ENCODE data around the gene TMEM132D.

The TMEM132D gene

DNA sequence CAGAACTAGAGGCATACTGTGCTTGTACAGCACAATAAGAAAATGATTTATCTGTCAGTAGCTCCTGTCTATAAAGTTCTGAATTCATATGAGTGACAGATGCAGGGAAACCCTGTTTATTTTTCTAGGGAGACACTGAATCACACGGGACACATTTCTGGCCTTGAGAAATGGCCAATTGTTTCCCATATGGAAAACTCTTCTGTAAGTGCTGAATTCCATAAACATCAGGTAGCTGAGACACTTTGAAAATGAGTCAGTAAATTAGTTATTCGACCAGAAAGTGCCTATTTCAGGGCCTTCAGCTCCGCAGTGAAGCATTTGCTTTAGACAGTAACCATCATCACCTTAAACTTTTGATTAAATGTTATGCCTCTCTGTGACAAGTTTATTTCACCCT lies 184.4 kb downstream of the TMEM132D start:
- DNase-seq = no peak

DNA sequence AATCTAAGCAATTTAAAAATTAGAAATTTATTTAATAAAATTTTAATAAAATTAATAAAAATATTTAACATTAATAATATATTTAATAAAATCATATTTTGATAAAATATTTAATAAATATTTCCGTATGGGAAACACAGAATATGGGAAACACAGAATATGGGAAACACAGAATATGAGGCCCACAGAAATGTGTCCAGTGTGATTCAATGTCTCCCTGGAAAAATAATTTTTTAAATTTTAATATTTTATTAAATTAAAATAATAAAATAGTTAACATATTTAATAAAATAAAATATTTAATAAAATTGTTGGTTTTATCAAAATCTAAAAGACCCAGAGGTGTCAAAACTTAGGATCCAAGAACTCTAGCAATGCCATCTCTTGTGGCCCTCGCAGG lies 186.4 kb downstream of the TMEM132D start:
- DNase-seq = no peak

DNA sequence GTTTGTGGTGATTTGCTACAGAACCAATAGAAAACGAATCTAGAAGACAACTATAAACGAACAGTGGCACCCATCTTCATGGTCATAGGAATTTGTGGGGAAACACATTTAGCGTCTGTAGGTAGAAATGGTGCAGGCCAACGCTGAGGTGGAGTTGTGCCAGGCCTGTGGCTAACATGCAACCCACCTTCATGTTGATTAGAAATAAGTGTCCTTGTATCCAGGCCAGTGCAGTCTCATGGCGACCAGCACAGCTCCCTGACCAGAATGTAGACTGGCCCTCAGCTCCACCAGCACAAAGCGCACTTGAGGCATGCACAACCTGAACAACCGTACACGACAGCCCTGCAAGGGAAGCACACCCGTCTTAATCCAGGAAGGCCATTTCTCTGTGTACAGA lies 187.0 kb downstream of the TMEM132D start:
- DNase-seq = no peak

DNA sequence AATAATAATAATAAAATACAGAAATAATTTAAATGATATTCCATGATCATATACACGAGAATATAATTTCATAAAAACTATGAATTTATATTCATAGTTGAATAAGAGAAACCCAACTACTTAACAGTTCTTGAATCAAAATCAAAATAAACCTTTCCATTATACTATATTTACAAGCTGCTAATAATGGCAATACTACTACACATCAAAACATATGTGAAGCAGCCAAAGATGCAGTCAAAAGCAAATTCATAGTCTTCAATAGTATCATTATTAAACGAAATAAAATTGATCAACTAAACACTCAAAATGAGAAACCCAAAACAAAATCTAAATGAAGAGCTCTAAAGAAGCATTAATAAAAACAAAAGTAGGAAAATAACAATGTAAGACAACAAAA lies 197.1 kb downstream of the TMEM132D start:
- no peak for DNase-seq

DNA sequence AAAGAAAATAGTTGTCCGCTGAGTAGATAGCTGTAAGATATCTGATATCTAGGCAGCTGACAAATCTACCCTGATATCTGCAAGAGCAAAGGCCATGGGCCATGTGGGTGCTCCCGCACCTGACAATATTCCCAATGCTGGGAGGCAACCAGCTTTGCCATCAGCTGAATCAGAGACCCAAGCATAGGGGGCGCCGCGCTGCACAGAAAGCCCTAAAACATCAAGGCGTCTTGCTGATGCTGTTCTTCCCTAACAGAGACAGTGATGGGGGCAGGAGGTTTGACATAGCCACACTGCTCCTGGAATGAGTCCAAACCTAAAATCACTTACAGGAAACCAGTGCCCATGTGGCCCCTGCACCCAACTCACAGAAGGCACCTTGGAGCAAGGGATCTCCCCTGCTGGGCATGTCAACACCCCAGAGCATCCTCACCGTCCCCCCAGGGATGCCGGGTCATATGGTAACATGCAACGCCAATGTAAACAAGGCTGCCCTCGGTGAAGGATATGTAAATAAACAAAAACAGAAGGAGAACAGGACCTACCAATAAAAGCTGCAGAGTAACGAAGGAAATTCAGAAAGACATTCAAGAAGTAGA lies 199.5 kb downstream of the TMEM132D start:
- no peak for DNase-seq

DNA sequence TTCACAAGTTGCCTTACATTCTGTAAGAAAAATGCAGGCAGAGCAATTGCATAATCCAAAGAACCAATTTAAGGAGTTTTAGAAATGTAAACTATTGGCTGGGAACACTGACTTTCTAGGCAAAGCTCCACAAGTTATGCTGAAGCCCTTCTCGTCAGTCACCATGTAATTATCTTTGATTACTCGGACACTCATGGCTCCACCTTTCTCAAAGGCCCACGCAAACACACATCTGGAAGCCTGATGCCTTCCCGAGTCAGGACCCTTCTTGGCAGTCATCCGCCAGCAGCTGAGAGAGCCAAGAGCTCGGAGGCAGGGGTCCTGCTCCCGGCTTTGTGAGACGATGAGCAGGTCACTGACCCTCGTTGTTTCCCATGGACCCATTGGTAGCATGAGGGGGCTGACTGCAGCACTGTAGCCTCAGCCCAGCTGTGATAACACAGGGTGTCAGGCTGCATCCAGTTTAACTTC lies 202.2 kb downstream of the TMEM132D start:
- no peak for DNase-seq

DNA sequence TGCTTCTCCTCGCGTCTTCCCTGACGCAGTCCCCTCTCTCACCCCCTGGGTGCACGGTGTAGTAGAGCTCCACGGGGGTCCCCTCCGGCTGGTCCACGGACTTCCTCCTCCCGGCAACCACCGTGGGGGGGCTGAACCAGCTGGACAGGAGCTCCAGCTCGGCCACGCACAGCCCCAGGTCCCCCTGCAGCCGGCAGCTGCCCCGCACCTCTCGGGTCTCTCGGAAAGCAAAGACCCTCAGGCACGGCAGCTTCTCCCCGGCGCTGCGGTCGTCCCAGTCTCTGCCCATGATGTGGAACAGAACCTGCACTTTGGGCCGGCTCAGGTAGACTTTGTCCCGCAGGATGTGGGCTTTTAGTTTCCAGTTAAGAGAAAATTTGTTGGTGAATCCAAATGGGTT lies 203.8 kb downstream of the TMEM132D start:
- no peak for DNase-seq

DNA sequence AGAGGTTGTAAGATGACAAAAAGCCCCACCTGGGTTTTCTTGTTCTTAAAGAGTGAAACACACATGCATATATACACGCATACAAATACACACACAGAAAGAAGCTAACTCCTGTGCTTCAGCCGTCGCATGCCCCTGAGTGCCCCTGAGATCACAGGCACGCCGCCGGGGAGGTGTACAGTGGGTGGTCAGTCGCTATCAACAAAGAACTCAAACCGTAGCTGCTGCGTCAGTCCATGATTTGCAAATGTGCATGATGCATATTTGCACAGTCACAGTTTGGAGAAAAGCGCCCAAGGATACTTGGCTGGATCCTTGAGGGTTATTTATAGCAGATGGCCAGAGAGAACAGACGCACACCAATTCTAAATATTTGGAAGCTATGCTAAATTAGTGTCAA lies 206.9 kb downstream of the TMEM132D start:
- no peak for DNase-seq

DNA sequence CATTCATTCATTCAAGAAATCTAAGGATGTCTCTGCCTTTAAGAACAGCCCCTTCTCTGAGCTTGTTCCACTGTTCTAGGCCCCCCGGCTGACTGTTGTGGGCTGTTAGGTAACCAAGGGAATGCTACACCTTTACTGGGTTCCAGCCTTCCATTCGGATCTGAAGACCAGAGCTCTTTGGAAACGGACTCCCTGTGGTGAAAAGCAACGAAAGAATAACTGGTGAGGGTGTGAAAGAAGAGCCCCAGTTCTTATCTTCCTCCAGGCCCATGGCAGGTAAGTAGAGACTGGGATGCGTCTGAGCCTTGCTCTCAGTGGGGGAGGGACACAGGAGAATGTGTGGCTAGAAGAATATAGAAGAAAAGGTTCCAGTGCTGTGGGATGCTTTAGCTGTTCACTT lies 207.4 kb downstream of the TMEM132D start:
- no peak for DNase-seq

DNA sequence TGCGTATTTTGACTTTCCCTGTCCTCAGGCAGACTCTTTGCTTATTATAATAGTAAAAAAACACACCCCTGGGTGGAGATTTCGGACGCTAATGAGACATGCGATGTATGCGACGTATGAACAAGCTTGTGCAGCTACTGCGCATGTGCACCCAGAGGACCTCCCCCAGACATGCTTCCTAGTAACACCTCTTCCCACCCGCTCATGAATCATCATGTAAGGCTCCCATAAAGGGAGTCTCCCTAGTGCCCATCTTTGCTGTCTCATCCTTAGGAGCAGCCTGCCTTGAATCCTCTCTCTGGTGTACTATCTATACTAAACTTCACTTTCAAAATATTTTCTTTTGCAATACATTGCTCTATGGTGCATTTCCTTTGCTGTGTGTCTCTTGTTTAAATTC lies 210.1 kb downstream of the TMEM132D start:
- no peak for DNase-seq

DNA sequence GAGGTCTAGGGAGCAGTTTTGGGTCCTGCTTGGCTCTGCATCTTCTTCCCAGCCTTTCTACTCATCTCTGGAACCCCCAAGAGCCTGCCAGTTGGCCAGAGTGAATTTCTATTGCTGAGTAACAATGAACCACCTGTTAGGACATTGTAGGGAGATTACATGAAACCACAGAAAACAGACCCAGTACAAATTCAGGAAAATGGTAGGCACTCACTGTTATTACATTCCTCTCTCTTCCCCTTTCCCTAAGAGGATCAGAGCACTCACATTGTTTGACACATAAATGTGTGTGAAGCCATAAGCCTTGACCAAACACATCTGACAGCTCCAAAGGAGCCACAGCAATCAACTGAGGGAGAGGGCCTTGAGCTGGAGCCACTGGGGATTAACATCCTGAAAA lies 216.1 kb downstream of the TMEM132D start:
- no peak for DNase-seq

DNA sequence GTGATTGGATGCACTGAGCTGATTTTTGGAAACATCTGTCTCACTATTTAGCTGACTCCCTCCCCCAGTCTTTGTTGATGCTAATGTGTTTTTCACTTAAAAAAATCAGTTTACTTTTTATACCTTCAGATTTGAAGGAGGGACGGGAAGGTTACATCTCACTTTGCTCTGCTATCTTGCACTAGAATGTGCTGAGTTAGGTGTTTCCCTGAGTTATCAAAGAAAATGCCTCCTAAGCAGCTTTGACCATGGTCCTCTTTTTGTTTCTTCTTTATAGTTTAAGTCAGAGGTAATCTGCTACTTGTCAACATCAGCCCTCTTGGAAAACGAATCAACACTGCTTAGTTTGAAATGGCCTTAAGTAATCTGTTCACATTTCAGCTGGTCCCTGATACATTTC lies 222.0 kb downstream of the TMEM132D start:
- DNase-seq = no peak

DNA sequence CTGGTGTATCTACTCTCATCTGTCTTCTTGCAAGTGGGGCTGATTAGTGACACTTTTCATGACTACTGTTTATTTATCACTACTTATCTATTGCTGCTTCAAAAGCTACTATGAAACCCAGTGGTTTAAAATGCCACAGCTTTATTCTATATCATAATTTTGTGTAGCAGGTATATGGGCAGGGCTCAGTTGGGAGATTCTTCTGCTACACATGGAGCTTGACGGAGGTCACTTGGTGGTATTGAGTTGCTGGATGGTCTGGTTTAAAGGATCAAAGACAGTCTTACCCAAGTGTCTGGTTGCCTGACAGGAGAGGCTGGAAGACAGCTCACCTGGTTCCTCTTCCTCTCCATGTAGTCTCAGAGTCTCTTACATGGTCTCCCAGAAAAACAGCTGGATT lies 222.7 kb downstream of the TMEM132D start:
- no peak for DNase-seq

DNA sequence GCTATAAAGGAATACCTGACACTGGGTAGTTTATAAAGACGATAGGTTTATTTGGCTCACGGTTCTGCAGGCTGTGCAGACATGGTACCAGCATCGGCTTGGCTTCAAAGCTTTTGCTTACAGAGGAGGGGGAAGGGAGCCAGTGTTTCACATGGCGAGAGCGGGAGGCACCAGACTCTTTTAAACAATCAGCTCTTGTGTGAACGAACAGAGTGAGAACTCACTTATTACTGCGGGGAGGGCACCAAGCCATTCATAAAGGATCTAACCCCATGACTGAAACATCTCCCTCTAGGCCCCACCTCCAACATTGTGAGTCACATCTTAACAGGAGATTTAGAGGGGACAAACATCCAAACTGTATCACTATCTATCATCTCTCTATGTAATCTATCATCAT lies 227.4 kb downstream of the TMEM132D start:
- DNase-seq = no peak

DNA sequence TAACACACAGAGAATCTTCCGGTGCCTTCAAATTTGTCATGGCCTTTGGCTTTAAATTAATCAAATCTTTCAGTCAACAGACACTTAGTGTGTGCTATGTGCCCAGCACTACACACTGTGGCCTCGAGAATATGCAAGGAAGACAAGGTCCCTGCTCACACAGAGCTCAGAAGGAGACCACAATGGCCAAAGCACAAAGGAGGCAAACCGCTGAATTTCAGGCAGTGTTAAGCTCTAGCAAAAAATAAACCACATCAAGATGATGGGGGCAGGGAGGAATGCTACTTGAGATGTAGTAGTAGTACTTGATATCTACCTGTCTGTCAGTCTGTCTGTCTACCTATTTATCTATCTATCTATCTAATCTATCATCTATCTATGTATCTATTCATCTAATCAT lies 227.9 kb downstream of the TMEM132D start:
- no peak for DNase-seq

DNA sequence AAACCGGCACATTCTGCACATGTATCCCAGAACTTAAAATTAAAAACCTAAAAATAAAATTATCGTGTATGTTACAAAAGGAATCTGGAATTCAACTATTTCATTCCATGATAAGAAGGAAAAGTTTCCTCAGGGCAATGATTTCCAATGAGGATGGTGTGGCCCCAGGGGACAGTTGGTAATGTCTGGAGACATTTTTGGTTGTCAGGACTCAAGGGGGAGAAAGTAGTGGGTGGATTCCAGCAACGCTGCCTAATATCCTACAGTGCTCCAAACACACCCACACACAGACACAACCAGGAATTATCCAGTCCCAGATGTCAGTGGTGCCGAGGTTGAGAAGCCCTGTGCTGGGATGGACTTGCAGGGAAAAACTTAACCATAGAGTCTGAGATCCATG lies 228.3 kb downstream of the TMEM132D start:
- DNase-seq = no peak

DNA sequence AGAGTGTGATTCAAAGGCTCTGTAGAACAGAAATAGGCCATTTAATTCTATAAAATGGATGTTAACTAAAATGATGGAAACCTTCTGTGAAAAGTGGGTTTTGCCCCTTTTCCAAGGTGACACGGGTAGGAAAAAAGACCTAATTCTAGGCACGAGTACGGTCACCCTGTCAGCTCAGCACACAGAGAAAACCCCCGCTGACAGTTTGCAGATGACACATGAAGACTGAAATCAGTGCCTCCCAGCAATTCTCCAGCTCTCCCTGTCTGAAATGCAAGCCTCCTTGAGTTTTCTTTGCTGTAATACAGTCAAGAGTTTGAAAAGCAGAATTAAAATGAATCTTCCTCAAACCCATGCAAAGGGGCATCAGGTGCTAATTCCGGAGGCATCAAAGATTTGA lies 230.0 kb downstream of the TMEM132D start:
- DNase-seq = no peak

DNA sequence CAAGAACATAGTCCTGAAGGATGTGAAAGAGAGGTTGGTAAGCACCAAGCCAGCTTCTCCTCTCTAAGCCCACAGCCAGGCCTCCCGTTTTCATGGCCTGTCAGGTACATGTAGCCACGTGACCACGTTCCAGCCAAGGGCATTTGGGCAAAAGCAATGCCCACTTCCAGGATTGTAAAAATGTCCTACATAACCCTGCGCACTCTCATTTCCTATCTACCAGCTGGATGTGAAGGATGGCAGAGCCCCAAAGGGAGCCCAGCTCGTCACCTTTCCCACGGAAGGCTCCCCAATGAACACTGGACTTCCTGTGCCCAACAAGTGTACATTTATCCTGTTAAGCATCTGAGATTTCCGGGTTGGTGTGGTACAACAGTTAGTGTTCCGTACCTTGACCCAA lies 231.7 kb downstream of the TMEM132D start:
- no peak for DNase-seq

DNA sequence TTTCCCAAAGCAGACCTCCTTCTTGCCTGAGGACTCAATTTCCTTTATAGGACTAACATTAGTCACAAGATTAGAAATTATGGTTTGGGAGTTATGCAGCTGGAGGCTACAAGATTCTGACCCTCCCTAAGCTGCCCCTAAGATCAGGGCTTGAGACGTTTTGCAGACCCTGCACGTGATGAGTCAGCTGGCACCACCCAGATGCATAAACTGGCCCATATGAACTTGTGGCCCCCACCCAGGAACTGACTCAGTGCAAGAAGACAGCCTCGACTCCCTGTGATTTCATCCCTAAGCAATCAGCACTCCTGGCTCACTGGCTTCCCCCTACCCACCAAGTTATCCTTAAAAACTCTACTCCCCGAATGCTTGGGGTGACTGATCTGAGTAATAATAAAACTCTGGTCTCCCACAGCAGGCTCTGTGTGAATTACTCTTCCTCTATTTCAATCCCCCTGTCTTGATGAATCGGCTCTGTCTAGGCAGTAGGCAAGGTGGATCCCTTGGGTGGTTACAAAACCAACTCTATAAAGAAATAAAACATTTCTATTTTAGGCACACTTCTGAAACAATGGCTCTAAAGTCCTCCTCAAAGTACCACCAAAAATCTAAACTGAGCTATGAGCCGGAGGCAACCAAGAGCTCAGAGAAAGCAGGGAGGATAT lies 233.4 kb downstream of the TMEM132D start:
- DNase-seq = no peak

DNA sequence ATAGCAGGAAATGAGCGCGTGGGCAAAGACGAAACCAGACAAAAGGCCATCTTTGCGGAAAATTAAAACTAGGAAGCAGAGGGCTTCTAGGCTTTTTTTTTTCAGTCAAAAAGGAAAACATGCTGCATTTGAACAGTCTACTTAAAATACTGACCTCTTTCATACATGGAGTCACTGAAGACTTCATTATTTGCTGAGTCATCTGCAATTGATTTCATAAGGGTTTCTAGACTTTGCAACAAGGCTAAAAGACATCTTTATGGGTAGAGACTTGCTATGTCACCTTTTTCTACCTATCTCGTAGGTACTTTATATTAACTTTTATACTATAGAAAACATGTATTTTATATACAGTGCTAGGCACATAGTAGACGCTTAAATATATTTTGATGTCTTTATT lies 238.4 kb downstream of the TMEM132D start:
- no peak for DNase-seq

DNA sequence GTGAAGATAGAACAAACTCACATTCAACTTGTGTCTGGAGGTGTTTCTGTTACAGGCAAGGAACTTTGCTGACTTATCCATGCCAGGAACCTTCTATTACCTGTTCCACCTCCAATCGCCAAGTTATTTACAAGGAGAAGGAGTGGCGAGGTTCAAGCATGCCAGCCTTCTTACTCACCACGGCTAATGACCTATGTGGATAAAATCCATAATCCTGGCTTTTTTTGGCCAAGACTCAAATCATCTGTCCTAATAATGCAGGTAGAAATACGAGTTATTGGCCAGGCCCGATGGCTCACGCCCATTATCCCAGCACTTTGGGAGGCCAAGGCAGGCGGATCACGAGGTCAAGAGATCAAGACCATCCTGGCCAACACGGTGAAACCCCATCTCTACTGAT lies 241.6 kb downstream of the TMEM132D start:
- DNase-seq = no peak

DNA sequence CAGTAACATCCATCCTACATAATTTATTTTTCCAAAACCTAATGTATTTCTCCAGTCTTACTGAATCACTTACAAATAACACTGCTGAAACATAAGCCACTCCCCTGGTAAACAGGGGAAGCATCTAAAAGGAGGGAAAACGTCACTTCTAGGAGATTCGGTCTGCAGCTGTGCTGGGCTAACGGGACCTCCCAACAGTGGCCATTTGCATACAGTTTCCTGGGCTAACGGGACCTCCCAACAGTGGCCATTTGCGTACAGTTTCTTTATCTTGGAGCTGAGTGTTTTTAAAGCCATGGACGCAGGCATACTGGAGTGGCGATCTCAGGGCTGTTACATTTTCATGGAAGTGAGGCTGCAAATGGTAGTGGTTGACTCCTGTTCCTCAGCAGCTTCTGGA lies 242.9 kb downstream of the TMEM132D start:
- DNase-seq = no peak

DNA sequence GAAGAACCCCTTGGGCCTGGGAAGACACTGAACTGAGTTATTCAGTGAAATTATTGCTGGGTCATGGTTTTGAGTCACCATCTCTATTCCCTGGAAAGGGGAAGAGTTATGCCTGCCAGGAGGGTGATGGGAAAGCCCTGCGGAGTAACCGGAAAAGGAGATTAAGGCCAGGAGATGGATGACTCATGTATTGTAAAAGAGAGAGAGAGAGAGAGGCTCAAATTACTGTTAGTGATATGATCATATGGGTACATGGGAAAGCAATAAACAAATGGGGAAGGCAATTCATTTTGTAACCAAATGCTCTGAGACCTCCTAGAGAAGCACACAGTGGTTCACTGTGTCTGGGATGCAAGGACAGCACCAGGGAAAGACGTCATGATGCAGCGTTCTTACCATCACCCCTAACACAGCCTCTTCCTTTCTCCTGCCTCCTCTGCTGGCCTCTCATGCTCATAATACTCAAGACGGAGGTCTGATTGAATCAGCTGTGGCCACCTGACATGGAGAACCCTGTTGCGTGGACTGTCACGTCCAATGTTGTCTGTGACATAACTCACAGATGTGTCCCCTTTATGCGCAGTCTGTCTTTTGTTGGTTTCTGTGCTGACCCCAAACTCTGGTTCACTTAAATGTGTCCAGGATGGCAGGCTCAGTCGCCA lies 243.7 kb downstream of the TMEM132D start:
- DNase-seq = no peak

DNA sequence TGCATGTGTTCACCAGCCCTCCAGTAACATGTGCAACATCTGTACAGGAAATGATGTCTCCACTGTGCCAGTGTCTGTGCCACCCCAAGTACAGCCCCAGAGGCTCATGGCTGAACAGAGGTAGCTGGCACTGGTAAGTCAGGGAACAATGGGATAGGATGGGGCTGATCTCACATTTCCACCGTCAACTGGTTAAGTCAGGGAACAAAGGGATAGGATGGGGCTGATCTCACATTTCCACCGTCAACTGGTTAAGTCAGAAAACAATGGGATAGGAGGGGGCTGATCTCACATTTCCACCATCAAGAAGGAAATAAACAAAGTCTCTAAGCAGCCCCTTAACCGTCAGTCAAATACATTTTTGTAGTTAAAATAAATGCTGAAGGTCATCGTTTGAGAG lies 246.6 kb downstream of the TMEM132D start:
- no peak for DNase-seq

DNA sequence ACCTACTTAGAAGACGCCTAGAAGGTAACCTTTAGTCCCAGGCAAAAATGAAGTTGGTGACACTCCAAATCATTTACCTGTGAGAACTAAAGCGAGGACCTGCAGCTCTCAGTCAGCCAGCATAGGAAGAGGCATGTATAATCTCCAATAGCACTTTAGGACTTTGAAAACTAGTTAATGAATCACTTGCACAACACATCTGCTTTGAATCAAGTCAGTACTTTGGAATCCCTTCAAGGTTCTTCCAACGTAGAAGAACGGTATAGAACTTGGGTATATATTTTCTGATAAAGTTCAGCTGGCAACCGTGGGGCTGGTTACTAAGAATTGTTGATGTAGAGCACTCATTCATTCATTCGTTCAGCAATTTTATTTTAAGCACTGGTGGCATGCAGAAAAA lies 251.9 kb downstream of the TMEM132D start:
- no peak for DNase-seq
